Tibial nerve (tissue), 4 donors: Measurements from ENCODE around the gene DNAJC16. TPM values are rescaled to one million over a fixed set of nuclear protein-coding genes. Genes with fewer than 3 reads are reported as not detected.

Experiments
- DNase-seq, 2 donors: peaks; one replicate each; pipeline ENCODE4 v3.0.0-alpha.2; 2019; ENCODE audit warnings: low spot score in 2 of 2
- H3K27ac ChIP-seq, 4 donors: fragments of 200-600 bp; sonication (generic) in 3 of 4; one replicate each; pipeline ENCODE4 v1.5.1; 2017 to 2019; ENCODE audit warnings: mild to moderate bottlenecking in 1 of 4
- H3K27me3 ChIP-seq, 2 donors: fragments of 200-600 bp; sonication (generic) in 1 of 2; one replicate each; pipeline versions ENCODE4 v1.5.1 to v1.6.0; 2017 to 2019
- H3K36me3 ChIP-seq, 3 donors: fragments of 200-600 bp; sonication (generic); one replicate each; pipeline ENCODE4 v1.5.1; 2018 to 2019
- H3K4me1 ChIP-seq, 4 donors: fragments of 200-600 bp; sonication (generic) in 3 of 4; one replicate each; pipeline ENCODE4 v1.5.1; 2017 to 2019
- H3K4me3 ChIP-seq, 4 donors: fragments of 200-600 bp; sonication (generic) in 3 of 4; one replicate each; pipeline ENCODE4 v1.5.1; 2017 to 2019; ENCODE audit warnings: mild to moderate bottlenecking in 1 of 4, moderate library complexity in 1 of 4
- H3K9me3 ChIP-seq, 4 donors: fragments of 200-600 bp; sonication (generic) in 3 of 4; one replicate each; pipeline ENCODE4 v1.5.1; 2017 to 2019
- EP300 ChIP-seq, 2 donors: sonication (generic); formaldehyde crosslinking; IDR thresholded peaks; one replicate each; pipeline ENCODE4 v1.6.1; 2017; ENCODE audit warnings: antibody characterized with exemption in 2 of 2, mild to moderate bottlenecking in 1 of 2
- POLR2A ChIP-seq, 2 donors: fragments of 450-650 bp; IDR thresholded peaks; one replicate each; pipeline ENCODE4 v1.6.1; 2017; ENCODE audit warnings: antibody characterized with exemption in 2 of 2, mild to moderate bottlenecking in 2 of 2, moderate library complexity in 2 of 2
- WGBS, 2 donors: methylation state at CpG; one replicate each; pipeline ENCODE4 v1.1.5; 2018; 5-methylcytosine and 5-hydroxymethylcytosine counted together
- total RNA-seq, 4 donors: library from RNA; depleted of rRNA; stranded (reverse); fragments of >200 nt; gene quantifications; one replicate each; pipeline ENCODE4 v1.1.0, GENCODE V29; 2016
- TF ChIP-seq, protein P1 (sequence below), 5 experiments: fragments of 200-600 bp in 3 of 5; fragments of 450-650 bp in 2 of 5; sonication (generic) in 3 of 5; IDR thresholded peaks; one replicate each; pipeline ENCODE4 v1.5.1; 2016 to 2019; ENCODE audit warnings: antibody characterized with exemption in 5 of 5, mild to moderate bottlenecking in 3 of 5, moderate library complexity in 2 of 5

Gene DNAJC16
- total RNA-seq, 4 donors from 2014 or later, result 11.4 to 35.0 (median 26.3) TPM

GRCh38 chr1:15573477-15573876, 46.8 kb downstream of the DNAJC16 start:
- WGBS, 2 donors, result 69 to 74% methylated on average over 9 of the region's 9 CpGs
- no peak overlapping the region for H3K27ac ChIP-seq
- peaks cover 0 to 6% (median 0%) of the 10 kb centered on the region in 4 donors for H3K4me1 ChIP-seq
- no peaks in the 10 kb centered on the region for H3K9me3 ChIP-seq
- no peaks in the 10 kb centered on the region for H3K27me3 ChIP-seq
- no peak for DNase-seq
- TF ChIP-seq POLR2A (IDR thresholded peaks at IDR 0.05), result no peak
- no peak for TF ChIP-seq EP300 (IDR thresholded peaks at IDR 0.05)
- TF ChIP-seq, protein P1, sequence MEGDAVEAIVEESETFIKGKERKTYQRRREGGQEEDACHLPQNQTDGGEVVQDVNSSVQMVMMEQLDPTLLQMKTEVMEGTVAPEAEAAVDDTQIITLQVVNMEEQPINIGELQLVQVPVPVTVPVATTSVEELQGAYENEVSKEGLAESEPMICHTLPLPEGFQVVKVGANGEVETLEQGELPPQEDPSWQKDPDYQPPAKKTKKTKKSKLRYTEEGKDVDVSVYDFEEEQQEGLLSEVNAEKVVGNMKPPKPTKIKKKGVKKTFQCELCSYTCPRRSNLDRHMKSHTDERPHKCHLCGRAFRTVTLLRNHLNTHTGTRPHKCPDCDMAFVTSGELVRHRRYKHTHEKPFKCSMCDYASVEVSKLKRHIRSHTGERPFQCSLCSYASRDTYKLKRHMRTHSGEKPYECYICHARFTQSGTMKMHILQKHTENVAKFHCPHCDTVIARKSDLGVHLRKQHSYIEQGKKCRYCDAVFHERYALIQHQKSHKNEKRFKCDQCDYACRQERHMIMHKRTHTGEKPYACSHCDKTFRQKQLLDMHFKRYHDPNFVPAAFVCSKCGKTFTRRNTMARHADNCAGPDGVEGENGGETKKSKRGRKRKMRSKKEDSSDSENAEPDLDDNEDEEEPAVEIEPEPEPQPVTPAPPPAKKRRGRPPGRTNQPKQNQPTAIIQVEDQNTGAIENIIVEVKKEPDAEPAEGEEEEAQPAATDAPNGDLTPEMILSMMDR (IDR thresholded peaks at IDR 0.05), result no peak
- H3K36me3 ChIP-seq, result peaks cover 0 to 34% (median 1%) of the 10 kb centered on the region in 3 donors
- no peak overlapping the region for H3K4me3 ChIP-seq

GRCh38 chr1:15574741-15575140, 48.1 kb downstream of the DNAJC16 start:
- no peaks in the 10 kb centered on the region for H3K27me3 ChIP-seq
- DNase-seq, result no peak
- H3K4me3 ChIP-seq, result no peak overlapping the region
- WGBS, 2 donors, result 69 to 71% methylated on average over 6 of the region's 6 CpGs
- H3K9me3 ChIP-seq, result no peaks in the 10 kb centered on the region
- peaks cover 0 to 10% (median 3%) of the 10 kb centered on the region in 4 donors for H3K4me1 ChIP-seq
- no peak for TF ChIP-seq EP300 (IDR thresholded peaks at IDR 0.05)
- TF ChIP-seq, protein P1 (IDR thresholded peaks at IDR 0.05), result no peak
- TF ChIP-seq POLR2A (IDR thresholded peaks at IDR 0.05), result no peak
- no peak overlapping the region for H3K27ac ChIP-seq
- H3K36me3 ChIP-seq, result peaks cover 0 to 23% (median 0%) of the 10 kb centered on the region in 3 donors

GRCh38 chr1:15575549-15576150, 49.0 kb downstream of the DNAJC16 start:
- WGBS, 2 donors, result 92 to 94% methylated on average over 7 of the region's 7 CpGs
- H3K27ac ChIP-seq, result no peak overlapping the region
- H3K36me3 ChIP-seq, result peaks cover 0 to 14% (median 0%) of the 10 kb centered on the region in 3 donors
- TF ChIP-seq, protein P1 (IDR thresholded peaks at IDR 0.05), result no peak
- TF ChIP-seq EP300 (IDR thresholded peaks at IDR 0.05) (no peak), POLR2A (IDR thresholded peaks at IDR 0.05) (no peak)
- no peak overlapping the region for H3K4me3 ChIP-seq
- H3K27me3 ChIP-seq, result no peaks in the 10 kb centered on the region
- no peaks in the 10 kb centered on the region for H3K9me3 ChIP-seq
- no peak for DNase-seq
- H3K4me1 ChIP-seq, result peaks cover 0 to 12% (median 3%) of the 10 kb centered on the region in 4 donors

DNA sequence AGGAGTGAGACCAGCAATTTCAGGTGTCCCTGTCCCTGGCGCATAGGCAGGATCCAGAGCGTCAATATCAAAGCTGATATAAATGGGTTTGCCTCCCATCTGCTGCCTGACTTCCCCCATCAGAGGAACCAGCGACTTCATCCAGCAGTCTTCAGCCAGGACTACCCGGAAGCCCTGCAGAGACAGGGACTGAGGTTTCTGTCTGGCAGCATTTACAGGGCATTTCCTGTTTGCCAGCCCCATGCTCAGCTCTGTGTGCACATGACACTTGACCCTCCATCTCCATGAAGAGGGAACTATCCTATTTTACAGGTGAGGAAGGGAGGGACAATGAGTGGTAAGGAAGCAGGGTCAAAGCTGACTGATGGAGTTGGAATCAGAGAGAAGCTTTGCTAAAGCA, 51.0 kb downstream of the DNAJC16 start:
- WGBS, 2 donors, result 64% methylated on average over 4 of the region's 4 CpGs; no CpG with 5 or more reads in 1 of the 2 donors
- no peak for DNase-seq
- Histone ChIP-seq H3K4me3 (no peak overlapping the region), H3K9me3 (no peaks in the 10 kb centered on the region), H3K27ac (no peak overlapping the region), H3K36me3 (peaks cover 0 to 6% (median 0%) of the 10 kb centered on the region in 3 donors), H3K27me3 (no peaks in the 10 kb centered on the region), H3K4me1 (peaks cover 0 to 6% (median 3%) of the 10 kb centered on the region in 4 donors)
- TF ChIP-seq, protein P1 (IDR thresholded peaks at IDR 0.05), result no peak
- TF ChIP-seq EP300 (IDR thresholded peaks at IDR 0.05) (no peak), POLR2A (IDR thresholded peaks at IDR 0.05) (no peak)

DNA sequence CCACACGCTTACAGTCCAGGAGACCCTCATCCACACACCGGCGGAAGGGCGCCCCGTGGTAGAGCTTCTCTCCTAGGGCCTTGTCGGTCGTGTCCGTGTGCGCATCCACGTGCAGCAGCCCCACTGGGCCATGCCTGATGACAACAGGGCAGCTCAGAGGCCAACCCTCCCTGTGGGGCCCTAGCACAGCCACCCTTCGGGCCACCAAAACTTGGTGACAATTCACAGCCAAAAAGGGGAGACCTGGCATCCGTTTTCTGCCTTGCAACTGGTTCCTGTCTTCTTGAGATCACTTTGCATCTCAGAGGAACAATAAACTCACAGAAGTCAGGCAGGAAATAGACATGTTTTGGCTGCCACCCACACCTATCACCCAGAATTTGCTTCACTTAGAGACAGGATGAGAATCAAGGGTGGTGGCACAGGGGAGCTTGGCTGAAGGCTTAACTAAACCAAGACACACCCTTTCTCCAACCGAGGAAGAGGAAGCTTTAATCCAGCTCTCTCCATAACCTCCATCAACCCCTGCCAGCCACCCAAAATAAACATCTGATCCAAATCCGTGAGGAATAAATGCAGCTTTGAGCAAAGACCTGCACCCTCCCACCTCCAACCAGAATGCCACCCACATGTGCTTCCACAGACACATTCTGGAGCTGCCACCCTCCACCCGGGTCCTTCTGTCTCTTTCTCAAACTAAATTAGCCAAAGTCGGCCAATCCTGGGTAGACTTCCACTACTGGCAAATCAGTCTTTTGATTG, 52.5 kb downstream of the DNAJC16 start:
- Histone ChIP-seq H3K4me1 (peaks cover 0 to 9% (median 3%) of the 10 kb centered on the region in 4 donors), H3K4me3 (no peak overlapping the region), H3K27me3 (peaks cover 0 to 5% of the 10 kb centered on the region in 2 donors), H3K9me3 (no peaks in the 10 kb centered on the region), H3K27ac (peak overlapping the region in 1 of 4 donors; percentile 7), H3K36me3 (peaks cover 0 to 6% (median 0%) of the 10 kb centered on the region in 3 donors)
- TF ChIP-seq, protein P1 (IDR thresholded peaks at IDR 0.05), result no peak
- TF ChIP-seq EP300 (IDR thresholded peaks at IDR 0.05), result no peak
- TF ChIP-seq POLR2A (IDR thresholded peaks at IDR 0.05), result no peak
- 72 to 79% methylated on average over 16 of the region's 16 CpGs for WGBS, 2 donors
- DNase-seq, result no peak
